Measurements from ENCODE around the gene NIT1.

GRCh38 chr1:161096530-161096929 lies 21.4 kb upstream of the NIT1 start:
- TF ChIP-seq POLR2A (IDR thresholded peaks at IDR 0.05): no peak
- no peak for TF ChIP-seq CTCF (IDR thresholded peaks at IDR 0.05)

All from breast epithelium (tissue), 3 donors.